Mucosa of rectum (tissue), 2 donors: ENCODE data around the gene RYR2.
"Not testable (repeated sequence)": the region's sequence is repeated elsewhere in the genome, so short reads cannot be mapped to it uniquely, and the experiment has no call there.

Experiments
- H3K27ac ChIP-seq, 2 donors: one replicate each; pipeline ENCODE4 v1.7.0; 2013; ENCODE audit warnings: inconsistent platforms in 2 of 2, low read depth in 2 of 2, low read length in 2 of 2
- H3K27me3 ChIP-seq, 2 donors: one replicate each; pipeline ENCODE4 v1.7.0; 2013; ENCODE audit warnings: low read length in 2 of 2; ENCODE audit not compliant: control insufficient read depth in 2 of 2, insufficient read depth in 2 of 2
- H3K36me3 ChIP-seq, 2 donors: one replicate each; pipeline ENCODE4 v1.7.0; 2013; ENCODE audit warnings: low read length in 2 of 2; ENCODE audit not compliant: control insufficient read depth in 2 of 2, insufficient read depth in 2 of 2
- H3K4me1 ChIP-seq, 2 donors: one replicate each; pipeline ENCODE4 v1.7.0; 2013; ENCODE audit warnings: low read length in 2 of 2, mild to moderate bottlenecking in 1 of 2; ENCODE audit not compliant: control insufficient read depth in 2 of 2, insufficient read depth in 2 of 2
- H3K4me3 ChIP-seq, 2 donors: one replicate each; pipeline ENCODE4 v1.7.0; 2013; ENCODE audit warnings: low read length in 2 of 2
- H3K9ac ChIP-seq, 2 donors: one replicate each; pipeline ENCODE4 v1.7.0; 2013; ENCODE audit warnings: low read length in 2 of 2, low read depth in 1 of 2, mild to moderate bottlenecking in 1 of 2
- H3K9me3 ChIP-seq, 2 donors: one replicate each; pipeline ENCODE4 v1.7.0; 2013; ENCODE audit warnings: low read length in 2 of 2; ENCODE audit not compliant: control insufficient read depth in 2 of 2
- donor health status: healthy.
- donor health status: Normal muscosa, but diverticular disease.

RYR2 gene

DNA sequence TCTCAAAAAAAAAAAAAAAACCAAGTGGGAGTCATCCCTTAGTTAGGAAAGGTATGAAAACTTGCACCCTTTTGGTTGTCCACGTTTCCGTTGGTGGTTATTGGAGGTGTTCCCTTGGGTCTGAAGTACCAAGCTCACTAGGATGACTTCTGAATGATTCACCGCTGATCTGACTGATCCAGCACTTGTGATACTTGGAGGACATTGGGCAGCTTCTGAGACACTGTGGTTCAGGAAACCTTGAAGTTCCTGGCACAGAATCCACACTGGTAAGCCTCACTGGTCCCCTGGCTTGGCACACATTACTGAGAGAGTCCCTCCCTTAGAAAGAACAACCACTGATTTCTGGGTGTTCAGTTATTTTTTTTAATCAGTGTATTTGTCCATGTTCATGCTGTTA, 91.9 kb downstream of the RYR2 start:
- Histone ChIP-seq H3K4me3 (no peak overlapping the region), H3K4me1 (no peaks in the 10 kb centered on the region)

DNA sequence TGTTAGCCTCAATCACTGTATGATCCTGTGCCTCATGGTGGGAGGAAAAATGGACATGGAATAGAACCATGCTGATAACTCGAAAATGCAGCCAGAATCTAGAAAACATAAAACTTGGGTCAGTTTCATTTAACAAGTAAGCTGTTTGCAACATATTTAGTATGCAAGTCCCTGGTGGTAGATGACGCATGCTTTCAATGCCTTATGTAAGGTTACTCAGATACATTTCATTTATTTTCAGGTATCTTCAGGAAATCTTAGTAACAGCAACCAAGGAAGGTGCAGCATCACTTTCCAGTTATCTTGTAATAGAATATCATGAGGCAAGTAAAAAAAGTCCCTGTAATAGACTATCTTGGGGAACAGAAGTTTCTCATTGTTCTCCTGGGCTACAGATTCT, 92.9 kb downstream of the RYR2 start:
- Histone ChIP-seq H3K27ac (no peak overlapping the region), H3K9me3 (no peaks in the 10 kb centered on the region), H3K9ac (no peak overlapping the region), H3K4me3 (no peak overlapping the region), H3K36me3 (no peaks in the 10 kb centered on the region), H3K4me1 (no peaks in the 10 kb centered on the region), H3K27me3 (no peaks in the 10 kb centered on the region)

More for the DNA sequence above, 91.9 kb downstream of the RYR2 start:
- H3K9ac ChIP-seq, result no peak overlapping the region
- no peak overlapping the region for H3K27ac ChIP-seq
- no peaks in the 10 kb centered on the region for H3K9me3 ChIP-seq
- H3K36me3 ChIP-seq, result no peaks in the 10 kb centered on the region
- H3K27me3 ChIP-seq, result no peaks in the 10 kb centered on the region

DNA sequence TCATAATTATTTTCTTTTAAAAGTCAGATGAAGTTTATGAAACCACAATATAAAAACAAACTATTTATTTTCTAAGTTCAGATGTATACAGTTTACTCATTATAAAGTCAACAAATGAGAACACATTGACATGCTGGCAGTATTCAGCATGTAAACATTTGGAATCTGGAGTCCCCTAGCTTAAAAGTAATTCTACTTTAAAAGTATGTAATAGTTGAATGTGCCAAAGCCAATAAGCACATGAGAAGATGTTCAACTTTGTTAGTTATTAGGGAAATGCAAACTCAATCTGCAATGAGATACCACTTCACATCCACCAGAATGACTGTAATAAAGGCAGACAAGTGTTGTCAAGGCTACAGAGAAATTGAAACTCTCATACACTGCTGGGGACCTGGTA, 96.6 kb downstream of the RYR2 start:
- Histone ChIP-seq H3K27ac (no peak overlapping the region), H3K4me3 (no peak overlapping the region), H3K36me3 (no peaks in the 10 kb centered on the region), H3K9ac (no peak overlapping the region), H3K9me3 (no peaks in the 10 kb centered on the region), H3K27me3 (no peaks in the 10 kb centered on the region), H3K4me1 (no peaks in the 10 kb centered on the region)

- H3K9me3 ChIP-seq, result no peaks in the 10 kb centered on the region
- no peak overlapping the region for H3K27ac ChIP-seq
- no peaks in the 10 kb centered on the region for H3K36me3 ChIP-seq
- no peaks in the 10 kb centered on the region for H3K4me1 ChIP-seq
- no peak overlapping the region for H3K4me3 ChIP-seq
- H3K27me3 ChIP-seq, result no peaks in the 10 kb centered on the region
- no peak overlapping the region for H3K9ac ChIP-seq
Observed at GRCh38 chr1:237139732-237140131, 97.7 kb downstream of the RYR2 start.

DNA sequence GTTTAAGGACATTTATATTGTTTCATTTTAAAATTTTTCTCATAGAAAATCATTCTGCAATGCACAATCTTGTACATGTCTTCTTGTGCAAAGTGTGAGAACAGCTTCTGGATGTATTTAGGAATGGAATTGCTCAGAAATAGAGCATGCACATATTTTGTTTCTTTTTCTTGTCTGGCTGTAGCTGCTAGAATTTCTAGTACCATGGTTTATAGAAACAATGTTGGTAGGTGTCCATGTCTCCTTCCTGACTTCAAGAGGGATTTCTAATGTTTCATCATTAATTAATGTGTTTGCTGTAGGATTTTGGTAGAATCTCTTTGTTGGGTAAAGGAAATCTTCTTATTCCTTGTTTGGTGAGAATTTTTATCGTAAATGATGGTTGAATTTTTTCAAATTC, 99.0 kb downstream of the RYR2 start:
- Histone ChIP-seq H3K9ac (no peak overlapping the region), H3K4me1 (no peaks in the 10 kb centered on the region), H3K9me3 (no peaks in the 10 kb centered on the region), H3K27ac (no peak overlapping the region), H3K4me3 (no peak overlapping the region), H3K27me3 (no peaks in the 10 kb centered on the region), H3K36me3 (no peaks in the 10 kb centered on the region)

DNA sequence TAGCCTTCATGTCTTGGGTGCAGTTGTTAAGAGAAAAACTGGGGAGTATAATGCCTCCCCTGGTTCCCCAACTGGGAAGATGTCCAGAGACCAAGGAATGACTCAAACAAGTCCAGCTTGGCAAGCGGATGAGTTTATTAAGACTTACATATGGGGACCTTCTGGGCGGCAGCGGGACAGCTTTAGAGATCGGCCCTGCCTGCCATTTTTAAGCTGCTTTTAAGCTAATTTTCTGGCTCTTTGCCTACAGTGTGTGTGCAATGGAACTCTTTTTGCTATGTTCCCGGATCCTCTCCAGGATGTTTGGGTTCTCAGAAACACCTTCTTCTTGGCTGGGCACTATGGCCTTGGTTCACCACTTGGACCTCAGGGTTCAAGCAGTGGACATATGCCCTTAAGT, 99.5 kb downstream of the RYR2 start:
- no peaks in the 10 kb centered on the region for H3K36me3 ChIP-seq
- no peaks in the 10 kb centered on the region for H3K9me3 ChIP-seq
- no peak overlapping the region for H3K4me3 ChIP-seq
- no peaks in the 10 kb centered on the region for H3K27me3 ChIP-seq
- no peak overlapping the region for H3K9ac ChIP-seq
- H3K4me1 ChIP-seq, result no peaks in the 10 kb centered on the region
- no peak overlapping the region for H3K27ac ChIP-seq

DNA sequence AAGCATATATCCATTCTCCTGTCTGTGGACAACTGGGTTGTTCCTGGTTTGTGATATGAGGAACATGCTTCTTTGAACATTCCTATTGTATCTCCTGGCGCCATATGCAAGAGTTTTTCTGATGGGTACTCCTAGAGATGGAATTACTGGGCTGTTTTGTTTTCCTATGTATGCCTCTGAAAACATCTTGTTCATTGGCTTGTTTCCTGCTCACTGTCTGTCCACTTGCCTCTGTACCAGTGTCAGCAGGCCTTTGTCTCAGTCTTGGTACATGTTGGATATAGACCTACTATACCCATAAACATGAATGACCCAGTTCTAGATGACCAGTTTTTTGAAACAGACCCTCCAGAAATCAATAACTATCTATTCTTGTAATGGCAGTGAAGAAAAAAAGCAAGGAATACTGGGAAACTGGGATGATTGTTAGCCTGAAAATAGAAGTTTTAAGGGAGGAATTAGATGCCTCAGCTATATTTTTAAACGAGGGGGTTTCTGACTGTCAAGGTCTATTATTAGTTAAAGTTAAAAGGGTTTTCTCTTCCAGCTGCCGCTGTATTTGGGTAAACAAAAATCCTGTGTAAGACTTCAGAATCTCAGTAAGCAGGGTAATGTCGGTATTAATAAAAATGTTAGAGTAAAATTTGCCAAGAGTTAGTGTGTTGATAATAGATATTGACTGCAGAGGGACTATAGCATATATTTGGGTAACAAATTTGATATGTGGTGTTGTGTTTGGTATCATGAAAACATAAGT, 103.6 kb downstream of the RYR2 start:
- H3K9me3 ChIP-seq, result no peaks in the 10 kb centered on the region
- H3K4me1 ChIP-seq, result no peaks in the 10 kb centered on the region
- H3K27ac ChIP-seq, result no peak overlapping the region
- no peaks in the 10 kb centered on the region for H3K27me3 ChIP-seq
- no peak overlapping the region for H3K4me3 ChIP-seq
- no peaks in the 10 kb centered on the region for H3K36me3 ChIP-seq
- no peak overlapping the region for H3K9ac ChIP-seq

GRCh38 chr1:237146241-237146640, 104.3 kb downstream of the RYR2 start:
- H3K9ac ChIP-seq, result no peak overlapping the region
- H3K4me3 ChIP-seq, result no peak overlapping the region
- H3K27me3 ChIP-seq, result no peaks in the 10 kb centered on the region
- H3K27ac ChIP-seq, result no peak overlapping the region
- no peaks in the 10 kb centered on the region for H3K9me3 ChIP-seq
- H3K36me3 ChIP-seq, result no peaks in the 10 kb centered on the region
- no peaks in the 10 kb centered on the region for H3K4me1 ChIP-seq

- Histone ChIP-seq H3K27me3 (no peaks in the 10 kb centered on the region), H3K27ac (no peak overlapping the region), H3K4me3 (no peak overlapping the region), H3K36me3 (no peaks in the 10 kb centered on the region), H3K4me1 (no peaks in the 10 kb centered on the region), H3K9ac (no peak overlapping the region), H3K9me3 (no peaks in the 10 kb centered on the region)
Observed at GRCh38 chr1:237149857-237150256, 107.9 kb downstream of the RYR2 start.

- not testable (repeated sequence) for H3K9ac ChIP-seq, H3K4me3 ChIP-seq, H3K36me3 ChIP-seq, H3K27ac ChIP-seq, H3K9me3 ChIP-seq, H3K4me1 ChIP-seq, H3K27me3 ChIP-seq
Observed at GRCh38 chr1:237151979-237152378, 110.0 kb downstream of the RYR2 start.
